ENCODE data around the gene SORCS1. TPM values are rescaled to one million over a fixed set of nuclear protein-coding genes. Genes with fewer than 3 reads are reported as not detected.

The SORCS1 gene
- polyA plus RNA-seq, 3 donors: 0.09 TPM; not detected in 2

- H2AFZ ChIP-seq (ENCODE audit: insufficient read depth, low read depth, low read length, poor library complexity, severe bottlenecking): no peak overlapping the region
- H3K27me3 Mint-ChIP-seq (ENCODE audit: low read depth in 3 of 3): peaks cover 0 to 6% (median 1%) of the 10 kb centered on the region in 3 donors
- peaks cover 0 to 2% (median 0%) of the 10 kb centered on the region in 7 donors for H3K9me3 Mint-ChIP-seq
- no peak overlapping the region for H3K27ac Mint-ChIP-seq
- H3K4me2 ChIP-seq (replicated peaks; ENCODE audit: extremely low read depth, low read length, poor library complexity, severe bottlenecking): no peak overlapping the region
- H3K9me3 ChIP-seq (replicated peaks in 1 of 2; ENCODE audit: control insufficient read depth in 1 of 2, insufficient read depth in 1 of 2, low read length in 2 of 2): no peaks in the 10 kb centered on the region
- H3K36me3 Mint-ChIP-seq: no peaks in the 10 kb centered on the region
- no peaks in the 10 kb centered on the region for H3K4me1 Mint-ChIP-seq
- H4K20me1 ChIP-seq (ENCODE audit: insufficient read depth, low read length): no peaks in the 10 kb centered on the region
- no peak for DNase-seq
- no peak overlapping the region for H3K4me3 ChIP-seq (replicated peaks in 1 of 3; ENCODE audit: low read depth in 2 of 3, low read length in 3 of 3)
- H3K27me3 ChIP-seq (ENCODE audit: control insufficient read depth in 2 of 2, insufficient read depth in 2 of 2, low read length in 2 of 2): no peaks in the 10 kb centered on the region
- intact Hi-C loops (cut with micrococcal nuclease): no loop called here
- H3K36me3 ChIP-seq (replicated peaks in 1 of 2; ENCODE audit: control insufficient read depth in 1 of 2, insufficient read depth in 2 of 2, low read length in 2 of 2): no peaks in the 10 kb centered on the region
- no peak overlapping the region for H3K27ac ChIP-seq (ENCODE audit: low read depth in 1 of 2, low read length in 2 of 2)
- no peak for TF ChIP-seq CTCF (IDR thresholded peaks at IDR 0.05)
- no CpG with 5 or more reads among the region's 1 CpG for WGBS (ENCODE audit: insufficient coverage)
- H3K4me3 Mint-ChIP-seq: no peak overlapping the region
- no peaks in the 10 kb centered on the region for H3K4me1 ChIP-seq (ENCODE audit: control insufficient read depth in 1 of 2, insufficient read depth in 2 of 2, low read length in 2 of 2)
- H3K9ac ChIP-seq (ENCODE audit: insufficient read depth, low read length, poor library complexity, severe bottlenecking): no peak overlapping the region
- H3K79me2 ChIP-seq (ENCODE audit: insufficient read depth, low read length): no peaks in the 10 kb centered on the region
These were observed 570.6 kb downstream of the SORCS1 start for GRCh38 chr10:106593876-106594275.

DNA sequence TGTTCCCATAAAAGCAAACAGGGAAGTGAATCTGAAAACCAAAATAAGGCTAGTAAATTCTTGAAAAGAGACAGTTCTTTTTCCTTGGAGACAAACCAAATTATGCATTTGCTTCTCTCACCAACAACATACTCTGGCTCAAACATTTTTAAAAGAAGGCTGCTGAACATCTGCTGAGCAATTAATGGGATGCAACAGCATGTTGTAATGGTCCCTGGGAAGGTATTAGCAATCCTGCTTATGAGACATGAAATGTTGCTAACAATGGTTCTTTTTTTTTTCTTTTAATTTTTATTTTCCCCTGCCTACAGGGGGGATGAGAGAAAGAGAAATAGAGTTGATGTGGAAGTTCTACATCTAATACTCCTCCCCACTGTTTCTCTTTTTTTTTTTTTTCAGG lies 572.1 kb downstream of the SORCS1 start:
- Histone ChIP-seq H3K4me3 (replicated peaks in 1 of 3; ENCODE audit: low read depth in 2 of 3, low read length in 3 of 3) (no peak overlapping the region), H3K27me3 (ENCODE audit: control insufficient read depth in 2 of 2, insufficient read depth in 2 of 2, low read length in 2 of 2) (no peaks in the 10 kb centered on the region), H4K20me1 (ENCODE audit: insufficient read depth, low read length) (no peaks in the 10 kb centered on the region), H3K27ac (ENCODE audit: low read depth in 1 of 2, low read length in 2 of 2) (no peak overlapping the region), H2AFZ (ENCODE audit: insufficient read depth, low read depth, low read length, poor library complexity, severe bottlenecking) (no peak overlapping the region), H3K9ac (ENCODE audit: insufficient read depth, low read length, poor library complexity, severe bottlenecking) (no peak overlapping the region), H3K4me2 (replicated peaks; ENCODE audit: extremely low read depth, low read length, poor library complexity, severe bottlenecking) (no peak overlapping the region), H3K79me2 (ENCODE audit: insufficient read depth, low read length) (no peaks in the 10 kb centered on the region), H3K9me3 (replicated peaks in 1 of 2; ENCODE audit: control insufficient read depth in 1 of 2, insufficient read depth in 1 of 2, low read length in 2 of 2) (no peaks in the 10 kb centered on the region), H3K36me3 (replicated peaks in 1 of 2; ENCODE audit: control insufficient read depth in 1 of 2, insufficient read depth in 2 of 2, low read length in 2 of 2) (no peaks in the 10 kb centered on the region), H3K4me1 (ENCODE audit: control insufficient read depth in 1 of 2, insufficient read depth in 2 of 2, low read length in 2 of 2) (no peaks in the 10 kb centered on the region)
- intact Hi-C loops (cut with micrococcal nuclease): no loop called here
- Mint-ChIP-seq H3K9me3 (peaks cover 0 to 2% (median 0%) of the 10 kb centered on the region in 7 donors), H3K4me3 (no peak overlapping the region), H3K27me3 (ENCODE audit: low read depth in 3 of 3) (peaks cover 0 to 6% (median 1%) of the 10 kb centered on the region in 3 donors), H3K36me3 (no peaks in the 10 kb centered on the region), H3K4me1 (no peaks in the 10 kb centered on the region), H3K27ac (no peak overlapping the region)
- DNase-seq: no peak
- TF ChIP-seq CTCF (IDR thresholded peaks at IDR 0.05): no peak

Data from CD14-positive monocyte (primary cell).